Activated CD4-positive, alpha-beta T cell treated with anti-CD3 and anti-CD28 coated beads for 24 hours (primary cell): Measurements from ENCODE around the gene UPF1.
A peak's percentile ranks its signal among the peaks of the same experiment; 100 is the strongest.

Source experiments
- DNase-seq, 2 donors: peaks; one replicate each; pipeline ENCODE4 v3.0.0-alpha.2; 2020; ENCODE audit warnings: low read depth in 2 of 2

UPF1 gene

GRCh38 chr19:18857223-18857622 lies 25.5 kb downstream of the UPF1 start:
- DNase-seq: no peak

- DNase-seq: no peak
These were observed 27.3 kb downstream of the UPF1 start for GRCh38 chr19:18858906-18859646.

GRCh38 chr19:18859676-18860301 lies 28.0 kb downstream of the UPF1 start:
- DNase-seq: no peak

GRCh38 chr19:18860302-18860700 lies 28.5 kb downstream of the UPF1 start:
- no peak for DNase-seq

- no peak for DNase-seq
These were observed 29.0 kb downstream of the UPF1 start for GRCh38 chr19:18860725-18861124.

GRCh38 chr19:18861235-18861634 lies 29.5 kb downstream of the UPF1 start:
- DNase-seq: no peak

- no peak for DNase-seq
These were observed 30.2 kb downstream of the UPF1 start for GRCh38 chr19:18861917-18862316.

- DNase-seq: no peak
These were observed 31.4 kb downstream of the UPF1 start for GRCh38 chr19:18862976-18863842.

- DNase-seq: no peak
These were observed 32.1 kb downstream of the UPF1 start for GRCh38 chr19:18863843-18864362.

- DNase-seq: no peak
These were observed 33.6 kb downstream of the UPF1 start for GRCh38 chr19:18865106-18865972.

GRCh38 chr19:18865973-18866799 lies 34.4 kb downstream of the UPF1 start:
- DNase-seq: peak; percentile 54 to 60

- DNase-seq: no peak
These were observed 35.0 kb downstream of the UPF1 start for GRCh38 chr19:18866800-18867123.

- no peak for DNase-seq
These were observed 35.4 kb downstream of the UPF1 start for GRCh38 chr19:18867199-18867598.

- DNase-seq: no peak
These were observed 36.0 kb downstream of the UPF1 start for GRCh38 chr19:18867751-18868150.

- DNase-seq: no peak
These were observed 36.7 kb downstream of the UPF1 start for GRCh38 chr19:18868380-18869022.

GRCh38 chr19:18869023-18869618 lies 37.4 kb downstream of the UPF1 start:
- DNase-seq: no peak

GRCh38 chr19:18869781-18870530 lies 38.2 kb downstream of the UPF1 start:
- DNase-seq: no peak

GRCh38 chr19:18870531-18871172 lies 38.9 kb downstream of the UPF1 start:
- DNase-seq: no peak
